ENCODE results near the gene COL5A1.

COL5A1 gene

GRCh38 chr9:134796882-134797281 is 155.3 kb downstream of the COL5A1 start:
- DNase-seq: no peak

GRCh38 chr9:134800791-134801339 is 159.3 kb downstream of the COL5A1 start:
- no peak for DNase-seq

- no peak for DNase-seq
Measured at GRCh38 chr9:134802216-134802795, 160.7 kb downstream of the COL5A1 start.

- no peak for DNase-seq
Measured at GRCh38 chr9:134804871-134805270, 163.3 kb downstream of the COL5A1 start.

GRCh38 chr9:134807716-134808446 is 166.3 kb downstream of the COL5A1 start:
- DNase-seq: no peak

GRCh38 chr9:134808447-134808792 is 166.8 kb downstream of the COL5A1 start:
- DNase-seq: no peak

GRCh38 chr9:134809292-134809691 is 167.7 kb downstream of the COL5A1 start:
- DNase-seq: no peak

- DNase-seq: no peak
Measured at GRCh38 chr9:134809826-134810225, 168.2 kb downstream of the COL5A1 start.

GRCh38 chr9:134811079-134811672 is 169.6 kb downstream of the COL5A1 start:
- no peak for DNase-seq

GRCh38 chr9:134811673-134812342 is 170.2 kb downstream of the COL5A1 start:
- no peak for DNase-seq

- DNase-seq: no peak
Measured at GRCh38 chr9:134812343-134812673, 170.7 kb downstream of the COL5A1 start.

- DNase-seq: no peak
Measured at GRCh38 chr9:134813841-134814240, 172.2 kb downstream of the COL5A1 start.

- DNase-seq: no peak
Measured at GRCh38 chr9:134814598-134815215, 173.1 kb downstream of the COL5A1 start.

- no peak for DNase-seq
Measured at GRCh38 chr9:134815435-134816214, 174.0 kb downstream of the COL5A1 start.

GRCh38 chr9:134816264-134816663 is 174.7 kb downstream of the COL5A1 start:
- DNase-seq: no peak

GRCh38 chr9:134818000-134818568 is 176.5 kb downstream of the COL5A1 start:
- DNase-seq: no peak

- no peak for DNase-seq
Measured at GRCh38 chr9:134818591-134818990, 177.0 kb downstream of the COL5A1 start.

- DNase-seq: no peak
Measured at GRCh38 chr9:134820901-134821300, 179.3 kb downstream of the COL5A1 start.

GRCh38 chr9:134822541-134822940 is 180.9 kb downstream of the COL5A1 start:
- DNase-seq: no peak

GRCh38 chr9:134823623-134824022 is 182.0 kb downstream of the COL5A1 start:
- no peak for DNase-seq

- no peak for DNase-seq
Measured at GRCh38 chr9:134824583-134824982, 183.0 kb downstream of the COL5A1 start.

- no peak for DNase-seq
Measured at GRCh38 chr9:134825025-134825424, 183.4 kb downstream of the COL5A1 start.
